GM12875 (cell line): Measurements from ENCODE around the gene PACRG.

Source experiments
- H3K4me3 ChIP-seq: one replicate; pipeline ENCODE4 v1.5.1; 2011; ENCODE audit warnings: low read depth, low read length, control low read depth
- CTCF ChIP-seq: IDR thresholded peaks from 2 replicates; pipeline ENCODE4 v1.5.1; 2011; ENCODE audit warnings: low read depth, mild to moderate bottlenecking, control low read depth, inconsistent platforms, low read length, moderate library complexity, borderline replicate concordance; ENCODE audit not compliant: insufficient read depth

PACRG gene

GRCh38 chr6:163206196-163206595 is 478.4 kb downstream of the PACRG start:
- no peak overlapping the region for H3K4me3 ChIP-seq
- TF ChIP-seq CTCF, result no peak

DNA sequence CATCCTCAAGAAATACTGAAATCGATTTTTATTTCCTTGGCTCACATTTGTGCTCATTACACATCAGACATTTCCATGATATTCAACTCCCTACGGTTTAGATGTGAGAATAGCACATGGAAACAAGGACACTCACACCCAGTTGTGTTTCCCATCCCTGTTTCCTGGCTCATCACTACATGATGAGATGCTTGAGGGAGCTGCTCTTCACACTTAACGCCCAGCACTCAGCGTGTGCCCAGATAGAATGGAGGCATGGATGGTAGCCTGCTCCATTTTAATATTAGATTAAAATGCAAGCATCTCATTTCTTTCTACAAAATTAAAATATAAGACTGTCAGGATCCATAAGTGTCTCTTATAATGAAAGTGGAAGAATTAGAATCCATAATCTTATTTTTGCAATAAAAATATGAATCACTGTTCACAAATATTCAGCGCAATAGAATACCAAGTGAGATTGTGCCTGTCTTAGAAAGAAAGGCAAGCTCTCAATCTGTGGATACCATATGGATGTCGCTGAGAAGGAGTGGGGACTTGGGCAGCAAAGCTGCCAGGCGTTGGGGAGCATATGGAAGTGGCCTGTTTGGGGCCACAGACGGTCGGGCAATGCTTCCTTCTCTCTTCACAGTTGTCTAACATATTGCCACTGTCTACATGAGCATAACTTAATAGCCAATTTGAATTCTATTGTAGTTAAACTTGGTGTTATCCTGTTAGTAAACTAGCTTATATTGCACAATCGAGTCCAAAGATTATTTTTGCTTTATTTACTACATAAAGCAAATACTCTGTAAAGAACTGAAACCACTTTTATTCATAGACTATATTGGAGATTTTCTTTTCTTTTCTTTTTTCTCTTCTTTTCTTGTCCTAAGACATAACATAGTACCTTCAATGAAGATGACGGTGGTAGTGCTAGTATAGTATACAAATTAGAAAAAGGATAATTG is 479.9 kb downstream of the PACRG start:
- TF ChIP-seq CTCF, result no peak
- H3K4me3 ChIP-seq, result no peak overlapping the region

DNA sequence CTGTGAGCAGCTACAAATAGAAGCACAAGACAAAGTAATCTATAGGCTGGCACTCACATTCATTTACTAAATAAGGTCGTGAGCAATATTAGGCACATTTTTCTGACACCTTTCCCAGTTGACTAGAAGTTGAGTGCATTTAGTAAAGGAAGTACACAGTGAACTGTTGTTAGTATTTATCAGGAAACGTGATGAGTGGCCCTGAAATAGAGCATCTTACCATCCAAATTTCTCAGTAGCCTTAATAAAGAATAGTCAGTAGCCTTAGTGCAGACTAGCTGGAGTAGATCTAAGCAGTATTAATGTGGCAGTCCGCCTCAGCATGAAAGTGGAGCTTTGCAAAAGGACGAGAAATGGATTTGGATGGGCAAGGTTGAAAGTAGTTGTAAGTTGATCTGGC is 481.2 kb downstream of the PACRG start:
- TF ChIP-seq CTCF, result no peak
- no peak overlapping the region for H3K4me3 ChIP-seq

DNA sequence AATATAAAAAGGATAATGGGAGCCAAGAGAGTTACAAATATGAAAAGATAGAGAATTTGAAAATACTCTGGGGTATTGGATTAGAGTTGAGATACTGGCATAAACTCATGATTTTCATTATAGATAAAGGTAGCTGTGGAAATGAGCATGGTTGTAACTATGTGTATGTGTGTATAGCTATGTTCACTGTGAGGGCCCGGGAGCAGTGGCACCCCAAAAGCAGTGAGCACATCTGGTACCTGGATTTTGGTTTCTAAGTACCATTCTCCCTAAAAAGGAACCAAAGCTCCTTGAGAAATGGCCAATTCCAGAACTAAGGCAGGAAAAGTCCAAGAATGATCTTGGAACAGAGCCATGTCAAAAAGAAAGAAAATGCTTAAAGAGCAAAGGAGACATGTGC is 484.3 kb downstream of the PACRG start:
- H3K4me3 ChIP-seq, result no peak overlapping the region
- TF ChIP-seq CTCF, result no peak

DNA sequence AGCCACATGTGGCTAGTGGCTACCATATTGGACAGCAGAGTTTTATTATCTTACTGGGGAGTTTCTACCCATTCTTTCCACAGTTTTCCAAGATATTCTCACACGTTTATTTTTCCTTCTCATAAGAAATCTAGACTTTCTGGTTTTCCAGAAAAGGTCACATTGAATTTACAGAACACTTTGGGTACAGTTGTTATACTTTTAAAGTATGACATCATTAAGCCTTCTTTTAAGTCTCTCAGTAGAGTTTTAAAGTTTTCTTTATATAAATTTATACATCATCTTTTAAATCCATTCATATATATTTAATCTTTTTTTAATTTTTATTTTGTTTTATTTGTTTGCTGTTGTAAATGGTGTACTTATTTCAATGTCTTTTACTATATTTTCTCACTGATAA is 486.5 kb downstream of the PACRG start:
- TF ChIP-seq CTCF, result no peak

GRCh38 chr6:163218361-163218894 is 490.7 kb downstream of the PACRG start:
- no peak for TF ChIP-seq CTCF
- no peak overlapping the region for H3K4me3 ChIP-seq

More for the DNA sequence above, 486.5 kb downstream of the PACRG start:
- no peak overlapping the region for H3K4me3 ChIP-seq

DNA sequence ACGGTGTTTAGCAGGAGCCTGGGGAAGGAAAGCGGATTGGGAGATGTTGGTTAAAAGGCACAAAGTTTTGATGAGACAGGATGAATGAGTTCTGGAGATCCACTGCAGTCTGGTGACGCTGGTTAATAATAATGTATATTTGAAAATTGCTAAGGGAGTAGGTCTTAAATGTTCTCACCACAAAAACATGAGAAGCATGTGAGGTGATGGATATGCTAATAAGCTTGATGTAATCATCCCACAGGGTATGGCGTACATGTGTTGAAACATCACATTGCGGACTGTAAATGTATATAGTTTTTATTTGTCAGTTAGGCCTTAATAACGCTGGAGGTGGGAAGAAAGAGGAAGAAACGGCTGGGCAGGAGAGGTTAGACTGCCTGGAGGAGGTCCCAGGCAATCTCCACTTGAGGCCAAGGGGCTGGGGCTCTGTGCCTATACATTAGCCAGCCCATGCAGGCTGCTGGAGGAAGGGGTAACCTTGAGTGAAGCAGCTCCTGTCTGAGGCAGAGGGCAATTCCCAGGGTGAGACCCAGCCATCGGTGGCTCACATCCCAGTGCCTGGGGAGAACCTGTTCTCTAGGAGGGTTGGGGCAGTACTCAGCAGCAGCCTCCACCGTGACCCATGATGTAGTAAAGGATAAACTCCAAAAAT is 498.5 kb downstream of the PACRG start:
- no peak for TF ChIP-seq CTCF
- no peak overlapping the region for H3K4me3 ChIP-seq
